Fibroblast of mammary gland (primary cell): Measurements from ENCODE around the gene RCN1.
A peak's percentile ranks its signal among the peaks of the same experiment; 100 is the strongest.
"Not testable (repeated sequence)": the region's sequence is repeated elsewhere in the genome, so short reads cannot be mapped to it uniquely, and the experiment has no call there.

Source experiments
- DNase-seq: peaks from one replicate; pipeline ENCODE4 v3.0.0-alpha.2; 2010; ENCODE audit warnings: low read depth
- H3K4me3 ChIP-seq: 2 replicates; pipeline ENCODE4 v1.5.1; 2011; ENCODE audit warnings: low read depth, mild to moderate bottlenecking, low read length, moderate library complexity; ENCODE audit not compliant: control insufficient read depth
- CTCF ChIP-seq: conservative IDR thresholded peaks from 2 replicates; pipeline ENCODE4 v1.5.1; 2011; ENCODE audit warnings: low read depth, low read length, inconsistent platforms; ENCODE audit not compliant: control insufficient read depth, insufficient read depth

RCN1 gene

GRCh38 chr11:32101791-32102190 lies 10.9 kb downstream of the RCN1 start:
- no peak for TF ChIP-seq CTCF
- H3K4me3 ChIP-seq = no peak overlapping the region
- DNase-seq = no peak

DNA sequence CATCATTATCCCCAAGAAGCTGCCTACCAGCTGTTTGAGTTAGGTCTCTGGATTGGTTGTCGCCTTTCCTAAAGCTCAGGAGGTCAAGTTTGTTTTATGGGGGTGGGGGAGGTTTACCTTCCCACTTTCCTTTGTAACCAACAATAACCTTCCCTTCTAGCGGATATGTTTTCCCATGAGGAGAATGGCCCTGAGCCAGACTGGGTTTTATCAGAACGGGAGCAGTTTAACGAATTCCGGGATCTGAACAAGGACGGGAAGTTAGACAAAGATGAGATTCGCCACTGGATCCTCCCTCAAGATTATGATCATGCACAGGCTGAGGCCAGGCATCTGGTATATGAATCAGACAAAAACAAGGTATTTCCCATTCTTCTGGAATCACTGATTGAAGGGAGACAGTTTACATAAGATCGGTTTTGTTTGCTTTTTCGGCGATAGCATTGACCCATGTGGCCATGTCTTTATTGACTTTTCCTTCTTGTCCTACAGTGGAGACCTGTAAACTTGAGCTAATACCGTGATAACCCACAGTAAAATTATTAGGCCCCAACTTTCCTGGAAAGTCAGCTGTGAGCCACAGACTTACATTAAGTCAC lies 12.3 kb downstream of the RCN1 start:
- H3K4me3 ChIP-seq, DNase-seq: not testable (repeated sequence)

- H3K4me3 ChIP-seq = no peak overlapping the region
- DNase-seq = no peak
- TF ChIP-seq CTCF = no peak
Observed at GRCh38 chr11:32103941-32104340, 13.1 kb downstream of the RCN1 start.

GRCh38 chr11:32105871-32106560 lies 15.1 kb downstream of the RCN1 start:
- H3K4me3 ChIP-seq = no peak overlapping the region
- DNase-seq = no peak
- no peak for TF ChIP-seq CTCF

GRCh38 chr11:32107647-32108046 lies 16.8 kb downstream of the RCN1 start:
- H3K4me3 ChIP-seq = no peak overlapping the region
- no peak for TF ChIP-seq CTCF
- DNase-seq = no peak

GRCh38 chr11:32108576-32108975 lies 17.7 kb downstream of the RCN1 start:
- no peak for DNase-seq
- H3K4me3 ChIP-seq = no peak overlapping the region
- no peak for TF ChIP-seq CTCF

DNA sequence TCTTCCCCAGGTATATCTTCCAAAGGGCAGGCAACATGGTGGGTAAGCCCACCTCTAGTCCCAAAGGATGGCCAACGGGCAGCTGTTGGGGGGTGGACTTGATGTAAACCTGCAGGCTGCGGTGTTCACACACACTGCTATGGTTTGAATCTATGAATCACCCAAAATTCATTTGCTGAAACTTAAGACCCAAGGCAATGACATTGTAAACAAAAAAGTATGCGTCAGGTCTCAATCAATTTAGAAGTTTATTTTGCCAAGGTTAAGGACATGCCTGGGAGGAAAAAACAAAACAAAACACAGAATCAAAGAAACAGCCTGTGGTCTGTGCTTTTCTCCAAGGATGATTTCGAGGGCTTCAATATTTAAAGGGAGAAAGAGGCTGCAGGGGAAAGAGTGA lies 18.3 kb downstream of the RCN1 start:
- H3K4me3 ChIP-seq = no peak overlapping the region
- peak; percentile 34 for DNase-seq
- TF ChIP-seq CTCF = no peak
